ENCODE data around the gene HNRNPC.
"Not testable (repeated sequence)": the region's sequence is repeated elsewhere in the genome, so short reads cannot be mapped to it uniquely, and the experiment has no call there.

Gene HNRNPC

DNA sequence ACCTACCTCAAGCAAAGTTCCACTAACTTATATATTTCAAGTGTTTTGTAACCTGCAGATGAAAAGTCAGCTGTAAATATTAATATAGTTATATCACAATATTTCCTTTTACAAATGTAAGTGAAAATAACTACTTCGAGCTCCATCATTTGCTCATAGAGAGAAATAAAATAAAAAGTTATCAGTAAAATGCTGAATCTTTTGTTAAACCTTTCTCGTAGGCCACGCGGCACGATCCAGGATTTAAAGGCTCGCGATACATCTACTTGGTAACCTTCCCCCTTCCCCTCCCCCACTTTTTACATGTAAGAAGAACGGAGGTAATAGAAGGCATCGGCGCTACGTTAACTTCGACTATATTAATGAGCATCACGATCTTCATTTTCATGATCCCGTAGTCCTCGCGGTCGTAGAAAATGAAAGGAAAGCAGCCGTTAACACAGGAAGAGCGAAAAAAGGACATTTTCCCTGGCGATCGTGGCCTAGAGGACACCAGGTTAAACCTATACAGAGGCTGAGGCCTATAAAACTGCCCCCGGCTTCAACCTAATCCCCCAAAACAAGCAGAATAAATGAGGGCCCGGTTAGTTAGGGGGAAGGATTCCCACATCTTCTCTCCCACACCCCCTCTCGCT lies 508 bp downstream of the HNRNPC start:
- FAIRE-seq, result no peak

DNA sequence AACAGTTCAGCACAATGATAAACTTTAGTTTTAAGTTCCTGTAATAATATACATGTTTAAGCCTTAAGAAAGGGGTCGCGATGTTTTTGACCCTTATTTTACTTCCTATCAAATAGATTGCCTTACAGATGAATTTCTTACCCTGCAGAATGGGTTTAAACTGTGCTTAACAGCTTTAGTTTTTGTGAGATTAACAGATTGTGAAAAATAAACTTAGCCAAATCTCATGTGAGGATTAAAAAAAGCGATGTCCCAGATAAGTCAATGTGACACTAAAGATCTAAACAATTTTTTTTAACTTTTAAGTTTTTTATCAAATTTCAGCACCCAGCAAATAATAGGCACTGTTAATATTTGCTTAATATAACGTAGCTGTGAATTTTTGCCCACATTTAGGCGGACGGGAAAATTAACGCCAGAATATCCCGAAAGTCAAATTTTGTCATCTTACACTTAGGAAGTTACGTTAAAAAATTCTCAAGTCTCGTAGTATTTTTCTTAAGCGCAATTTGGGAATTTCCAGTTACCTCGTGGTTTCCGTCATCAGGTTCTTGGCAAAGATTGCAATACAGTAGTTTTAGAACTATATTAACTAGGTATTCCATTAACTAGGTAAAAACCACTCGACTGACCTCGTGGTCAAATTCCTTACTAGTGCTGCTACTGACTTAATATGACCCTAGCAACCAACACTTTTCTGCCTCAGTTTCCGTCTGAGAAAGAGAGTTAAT lies 1.2 kb downstream of the HNRNPC start:
- FAIRE-seq, result no peak

DNA sequence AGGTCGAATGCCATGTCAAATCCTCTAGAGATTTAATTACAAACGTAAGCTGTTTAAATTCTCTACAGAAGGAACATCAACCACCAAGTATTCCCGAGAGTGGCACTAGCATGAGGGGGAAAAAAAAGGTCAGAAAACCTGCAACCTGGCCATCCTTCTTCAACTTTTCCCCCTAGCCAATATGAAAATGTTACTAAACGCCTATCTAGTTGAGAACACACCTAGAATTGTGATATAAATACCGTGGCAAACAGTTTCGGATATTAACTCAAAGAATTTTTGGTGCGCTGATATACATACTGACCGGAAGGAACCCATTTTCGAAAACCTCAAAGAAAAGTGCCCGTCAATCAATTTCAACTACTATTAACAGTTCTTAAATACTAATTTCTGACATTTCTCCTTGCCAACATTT lies 1.8 kb downstream of the HNRNPC start:
- FAIRE-seq, result no peak

DNA sequence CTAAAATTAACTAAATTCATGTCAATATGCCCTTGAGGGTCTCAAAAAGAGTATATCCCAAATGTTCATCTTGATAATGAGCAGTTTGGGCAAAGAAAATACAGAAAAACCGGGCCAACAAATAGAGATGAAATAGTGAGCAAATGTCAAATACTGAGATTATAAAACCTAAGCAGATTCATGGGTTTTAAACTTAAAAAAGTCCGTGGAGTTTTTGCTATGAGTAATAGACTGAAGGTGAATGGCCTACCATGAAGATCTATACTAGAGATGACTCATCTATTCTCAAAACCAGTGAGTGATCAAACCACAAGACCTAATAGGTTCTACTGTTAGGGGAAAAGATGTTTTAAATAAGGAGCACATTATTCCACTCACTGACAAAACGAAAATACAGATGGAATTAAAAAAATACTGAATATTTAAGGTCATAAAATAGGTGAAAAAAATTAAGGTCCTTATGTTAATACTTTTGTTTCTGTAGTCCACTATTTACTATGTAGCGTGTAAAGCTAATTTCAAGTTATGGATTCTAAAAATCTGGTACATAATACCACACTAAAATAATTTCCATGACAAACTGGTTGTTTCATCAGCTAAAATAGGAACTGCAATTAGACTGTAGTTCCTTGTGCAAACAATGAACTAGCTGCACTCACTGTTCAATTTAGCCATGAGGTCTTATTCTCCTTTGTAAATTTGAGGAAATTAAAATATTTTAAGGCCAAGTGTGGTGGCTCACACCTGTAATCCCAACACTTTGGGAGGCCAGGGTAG lies 5.0 kb downstream of the HNRNPC start:
- FAIRE-seq, result peak; percentile 21

DNA sequence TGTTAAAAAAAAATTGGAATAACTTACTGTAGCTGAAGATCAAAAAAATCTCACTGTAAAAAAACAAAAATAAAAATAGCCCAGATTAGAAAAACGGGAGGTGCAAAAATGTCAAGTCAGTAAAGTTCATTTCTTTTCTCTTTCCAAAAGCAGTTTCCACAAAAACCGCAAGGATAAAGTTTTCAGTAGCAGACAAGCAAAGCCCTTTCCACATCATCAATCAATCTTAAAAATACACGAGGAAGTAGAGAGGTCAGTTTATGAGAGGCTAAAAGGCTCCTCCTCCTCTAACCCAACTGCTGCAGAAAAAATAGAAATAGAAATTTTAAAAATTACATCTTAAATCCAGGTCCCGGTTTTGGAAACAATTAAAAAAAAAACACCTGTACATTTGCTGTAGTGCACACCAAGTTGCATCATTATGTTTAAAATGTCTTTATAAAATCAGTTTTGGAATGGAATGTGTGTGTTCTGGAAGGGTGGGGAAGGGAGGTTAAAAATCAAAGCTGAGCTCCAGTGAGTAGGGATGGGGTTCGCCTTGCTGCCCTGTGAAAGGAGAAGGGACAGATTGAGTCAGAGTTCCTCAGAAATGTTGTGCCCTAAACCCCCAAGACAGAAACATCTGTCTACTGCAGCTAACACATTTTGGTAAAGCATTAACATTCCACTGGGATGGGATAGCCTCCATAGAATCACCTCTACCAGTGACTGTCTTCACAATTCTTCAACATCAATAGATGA lies 5.8 kb downstream of the HNRNPC start:
- FAIRE-seq, result no peak

DNA sequence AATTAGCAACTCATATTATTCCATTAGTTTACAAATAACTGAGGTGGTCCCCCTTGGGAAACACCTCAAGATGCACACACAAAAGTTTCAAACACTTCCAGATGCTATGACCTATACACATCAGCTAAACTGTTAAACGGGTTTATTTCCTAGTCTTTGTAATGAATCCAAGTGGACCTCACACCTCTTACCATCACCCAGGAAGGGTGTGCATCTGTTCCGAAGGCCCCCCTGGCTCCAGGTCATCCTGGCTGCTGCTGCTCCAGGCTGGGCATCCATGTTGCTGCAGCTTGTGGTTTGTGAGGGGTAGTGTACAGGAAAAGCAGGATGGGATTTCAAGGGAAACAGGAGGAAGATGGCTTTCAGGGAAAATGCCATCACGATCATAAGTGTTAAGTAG lies 6.8 kb downstream of the HNRNPC start:
- FAIRE-seq, result no peak

DNA sequence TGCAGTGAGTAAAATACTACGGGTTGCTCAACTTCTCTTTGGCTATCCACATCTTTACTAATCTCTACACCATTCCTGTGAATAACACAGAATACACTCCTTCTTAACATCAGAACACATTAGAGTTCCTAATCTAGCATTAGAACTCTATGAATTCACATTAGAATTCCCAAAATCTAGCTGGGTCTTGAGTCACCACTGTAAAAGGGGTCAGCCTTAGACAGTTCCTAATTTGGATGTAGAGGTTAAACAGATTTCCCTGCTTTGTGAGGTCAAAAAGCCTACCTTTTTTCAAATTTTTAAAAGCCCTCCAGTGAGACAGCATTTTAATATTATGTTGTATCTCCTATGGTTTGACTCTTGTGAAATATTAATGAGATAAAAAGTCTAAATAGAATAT lies 7.4 kb downstream of the HNRNPC start:
- no peak for FAIRE-seq

DNA sequence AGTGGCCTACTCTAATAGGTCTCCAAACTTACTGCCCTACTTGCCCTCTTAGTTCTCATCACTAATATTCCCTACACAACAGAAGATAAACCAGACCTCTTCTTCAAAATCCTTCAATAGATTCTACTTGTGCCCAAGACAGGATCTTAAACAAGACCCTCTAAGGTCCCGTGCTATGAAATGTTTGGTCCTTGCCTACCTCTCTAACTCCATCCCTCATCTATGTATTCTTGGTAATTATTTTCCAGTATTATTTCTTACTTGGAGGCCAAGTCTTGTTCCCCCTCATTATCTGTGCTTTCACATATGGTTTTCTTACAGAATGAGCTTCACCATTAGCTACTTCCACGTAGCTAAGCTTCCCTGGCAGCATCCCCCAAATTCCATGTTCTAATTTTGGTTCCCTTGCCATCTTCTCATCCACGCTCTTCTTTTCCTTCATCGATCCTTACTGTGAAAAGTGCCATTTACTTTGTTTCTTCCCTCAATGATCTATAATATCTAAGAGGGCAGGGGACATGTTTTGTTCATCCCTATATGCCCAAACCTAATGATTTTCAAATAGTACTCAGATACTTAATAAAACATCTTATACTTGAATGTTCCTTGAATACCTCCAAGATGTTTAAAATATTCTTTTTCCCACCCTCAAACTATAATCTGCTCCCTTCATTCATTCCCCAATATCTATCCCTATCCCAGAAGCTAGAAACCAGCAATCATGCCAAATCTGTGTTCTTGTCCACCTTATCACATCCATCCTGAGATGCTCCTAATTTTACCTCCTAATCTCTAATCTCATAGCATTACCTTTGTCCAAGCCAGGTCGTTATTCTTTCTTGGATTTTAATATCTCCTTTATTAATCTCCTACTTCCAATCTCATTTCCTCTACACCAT lies 10.1 kb downstream of the HNRNPC start:
- no peak for FAIRE-seq

DNA sequence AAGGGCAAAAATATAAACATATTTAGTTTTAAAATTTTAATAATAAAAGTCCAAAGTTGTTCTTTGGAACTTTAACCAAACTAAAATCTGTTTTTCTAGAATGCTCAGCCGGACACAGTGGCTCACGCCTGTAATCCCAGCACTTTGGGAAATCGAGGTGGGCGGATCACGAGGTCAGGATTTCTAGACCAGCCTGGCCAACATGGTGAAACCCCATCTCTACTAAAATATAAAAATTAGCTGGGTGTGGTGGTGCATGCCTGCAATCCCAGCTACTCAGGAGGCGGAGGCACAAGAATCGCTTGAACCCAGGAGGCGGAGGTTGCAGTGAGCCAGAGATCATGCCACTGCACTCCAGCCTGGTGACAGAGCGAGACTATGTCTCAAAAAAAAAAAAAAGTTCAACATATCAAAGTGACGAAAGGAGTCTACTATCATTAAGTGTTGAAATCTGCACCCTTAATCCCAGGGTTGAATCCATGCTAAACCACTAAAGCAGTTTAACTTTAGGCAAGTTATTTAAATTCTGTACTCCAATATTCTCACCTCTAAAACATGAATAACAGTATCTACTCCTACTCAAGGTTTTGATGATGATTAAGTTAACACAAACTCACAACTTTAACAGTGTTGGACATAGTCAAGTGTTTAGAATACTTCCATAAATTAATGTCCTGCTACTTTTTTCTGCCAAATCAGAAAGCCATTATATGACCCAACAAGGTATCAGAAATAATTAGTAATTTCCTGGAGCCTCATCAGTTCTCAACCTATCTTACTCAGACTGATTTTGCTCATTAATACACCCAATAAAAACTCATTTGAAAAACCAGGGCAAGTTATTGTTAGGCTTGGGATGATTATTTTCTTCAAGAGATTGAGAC lies 11.0 kb downstream of the HNRNPC start:
- no peak for FAIRE-seq

DNA sequence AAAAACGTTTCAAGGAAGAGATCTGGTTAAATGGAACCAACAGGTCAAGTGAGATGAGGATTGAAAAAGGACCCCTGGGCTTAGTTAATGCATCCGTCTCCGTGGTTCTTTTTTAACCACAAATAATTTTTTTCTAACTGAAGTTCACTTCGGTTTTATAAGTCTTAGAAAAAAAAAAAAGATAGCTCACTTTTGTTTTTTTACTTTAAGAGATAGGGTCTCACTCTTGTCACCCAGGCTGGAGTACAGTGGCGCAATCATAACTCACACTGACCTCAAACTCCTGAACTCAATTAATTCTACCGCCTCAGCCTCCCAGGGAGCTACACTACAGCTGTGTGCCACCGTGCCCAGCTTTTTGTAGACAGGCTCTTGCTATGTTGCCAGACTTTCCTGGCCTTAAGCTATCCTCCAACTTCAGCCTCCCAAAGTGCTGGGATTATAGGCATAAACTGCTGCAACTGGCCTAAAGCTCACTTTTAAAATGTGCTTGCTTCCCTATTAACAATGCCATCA lies 11.8 kb downstream of the HNRNPC start:
- FAIRE-seq, result no peak

DNA sequence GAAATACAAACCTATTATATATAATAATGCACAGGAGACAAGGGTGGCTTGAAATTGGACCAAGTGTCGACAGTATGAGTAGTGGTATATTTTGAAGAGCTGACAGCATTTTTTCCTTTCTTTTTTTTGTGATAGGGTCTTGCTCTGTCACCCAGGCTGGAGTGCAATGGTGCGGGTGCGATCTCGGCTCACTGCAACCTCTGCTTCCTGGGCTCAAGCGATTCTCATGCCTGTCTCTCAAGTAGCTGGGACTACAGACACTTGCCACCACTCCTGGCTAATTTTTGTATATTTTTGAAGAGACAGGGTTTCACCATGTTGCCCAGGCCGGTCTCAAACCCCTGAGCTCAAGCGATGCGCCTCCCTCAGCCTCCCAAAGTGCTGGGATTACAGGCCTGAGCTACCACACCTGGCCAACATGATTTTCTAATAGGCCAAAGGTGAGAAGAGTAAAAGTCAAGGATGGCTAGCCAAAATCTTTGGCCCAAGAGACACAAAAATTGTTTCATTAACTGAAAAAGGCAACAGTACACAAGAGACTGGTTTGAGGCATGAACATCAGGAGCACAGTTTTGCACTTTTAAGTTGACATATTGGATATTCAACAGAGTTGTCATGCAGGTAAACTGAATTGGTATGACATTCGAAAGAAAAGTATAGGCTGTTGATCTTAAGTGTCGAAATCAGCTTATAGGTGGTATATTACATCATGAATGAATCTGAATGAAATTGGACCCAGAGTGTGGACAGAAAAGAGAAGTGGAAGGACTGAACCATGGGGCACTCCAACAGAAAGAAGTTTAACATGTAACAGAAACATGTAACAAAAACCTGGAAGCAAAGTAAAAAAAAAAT lies 12.5 kb downstream of the HNRNPC start:
- FAIRE-seq, result no peak

DNA sequence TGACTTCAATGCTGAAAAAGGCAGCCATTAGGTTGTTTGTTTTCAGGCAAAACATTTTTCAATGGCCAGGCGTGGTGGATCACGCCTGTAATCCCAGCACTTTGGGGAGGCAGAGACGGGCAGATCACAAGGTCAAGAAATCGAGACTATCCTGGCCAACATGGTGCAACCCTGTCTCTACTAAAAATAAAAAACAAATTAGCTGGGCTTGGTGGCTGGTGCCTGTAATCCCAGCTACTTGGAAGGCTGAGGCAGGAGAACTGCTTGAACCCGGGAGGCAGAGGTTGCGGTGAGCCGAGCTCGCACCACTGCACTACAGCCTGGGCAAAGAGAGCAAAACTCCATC lies 13.2 kb downstream of the HNRNPC start:
- FAIRE-seq, result not testable (repeated sequence)

DNA sequence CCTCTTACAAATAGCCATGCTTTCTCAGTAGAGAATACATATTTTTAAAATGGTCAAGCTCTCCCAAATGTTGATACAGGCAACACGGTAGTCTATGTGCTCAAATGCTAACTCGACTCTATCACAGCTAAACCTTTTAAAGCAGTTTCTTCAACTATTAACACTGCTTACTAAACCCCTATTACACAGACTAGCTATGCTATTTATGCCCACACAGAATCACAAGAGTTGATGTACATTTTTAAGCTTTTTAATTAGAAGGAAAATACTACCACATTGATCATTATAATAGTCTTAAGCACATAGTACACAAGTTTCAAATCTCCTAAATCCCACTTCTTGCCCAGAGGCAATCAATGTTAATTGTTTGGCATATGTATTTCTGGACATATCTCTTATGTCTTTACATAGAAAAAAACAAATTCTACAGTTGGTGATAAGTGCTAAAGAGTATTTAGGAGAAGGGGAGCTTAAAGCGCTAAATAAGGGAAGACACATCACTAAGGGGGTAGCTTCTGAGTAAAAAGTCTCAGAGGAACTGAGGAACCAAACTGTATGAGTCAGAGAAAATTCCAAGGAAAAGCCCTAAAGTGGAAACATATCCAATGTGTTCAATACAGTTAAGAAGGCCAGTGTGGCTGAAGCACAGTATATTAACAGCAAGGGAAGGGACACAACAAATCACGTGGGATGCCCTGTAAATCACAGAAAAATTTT lies 13.7 kb downstream of the HNRNPC start:
- no peak for FAIRE-seq

DNA sequence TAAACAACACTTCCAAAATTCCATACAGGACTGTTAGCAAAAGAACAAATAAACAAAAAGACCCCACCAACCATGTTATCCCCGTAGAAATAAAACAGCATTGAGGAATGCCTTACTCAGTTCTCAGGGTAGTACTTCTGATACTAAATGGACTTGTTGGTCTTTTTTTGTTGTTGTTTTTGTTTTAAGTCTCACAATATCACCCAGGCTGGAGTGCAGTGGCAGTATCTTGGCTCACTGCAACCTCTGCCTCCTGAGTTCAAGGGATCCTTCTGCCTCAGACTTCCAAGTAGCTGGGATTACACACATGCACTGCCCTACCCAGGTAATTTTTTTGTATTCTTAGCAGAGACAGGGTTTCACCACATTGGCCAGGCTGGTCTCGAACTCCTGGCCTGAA lies 17.1 kb downstream of the HNRNPC start:
- no peak for FAIRE-seq

DNA sequence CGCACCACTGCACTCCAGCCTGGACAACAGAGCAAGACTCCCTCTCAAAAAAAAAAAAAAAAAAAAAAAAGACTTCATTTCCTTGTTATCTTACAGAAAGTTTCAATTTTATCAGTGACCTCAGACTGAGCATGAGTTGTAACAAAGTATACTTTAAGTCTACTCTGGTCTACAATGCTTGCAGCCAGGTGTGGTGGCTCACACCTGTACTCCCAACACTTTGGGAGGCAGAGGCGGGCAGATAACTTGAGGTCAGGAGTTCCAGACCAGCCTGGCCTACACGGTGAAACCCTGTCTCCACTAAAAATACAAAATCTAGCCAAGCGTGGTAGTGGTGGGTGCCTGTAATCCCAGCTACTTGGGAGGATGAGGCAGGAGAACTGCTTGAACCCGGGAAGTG lies 18.0 kb downstream of the HNRNPC start:
- no peak for FAIRE-seq

DNA sequence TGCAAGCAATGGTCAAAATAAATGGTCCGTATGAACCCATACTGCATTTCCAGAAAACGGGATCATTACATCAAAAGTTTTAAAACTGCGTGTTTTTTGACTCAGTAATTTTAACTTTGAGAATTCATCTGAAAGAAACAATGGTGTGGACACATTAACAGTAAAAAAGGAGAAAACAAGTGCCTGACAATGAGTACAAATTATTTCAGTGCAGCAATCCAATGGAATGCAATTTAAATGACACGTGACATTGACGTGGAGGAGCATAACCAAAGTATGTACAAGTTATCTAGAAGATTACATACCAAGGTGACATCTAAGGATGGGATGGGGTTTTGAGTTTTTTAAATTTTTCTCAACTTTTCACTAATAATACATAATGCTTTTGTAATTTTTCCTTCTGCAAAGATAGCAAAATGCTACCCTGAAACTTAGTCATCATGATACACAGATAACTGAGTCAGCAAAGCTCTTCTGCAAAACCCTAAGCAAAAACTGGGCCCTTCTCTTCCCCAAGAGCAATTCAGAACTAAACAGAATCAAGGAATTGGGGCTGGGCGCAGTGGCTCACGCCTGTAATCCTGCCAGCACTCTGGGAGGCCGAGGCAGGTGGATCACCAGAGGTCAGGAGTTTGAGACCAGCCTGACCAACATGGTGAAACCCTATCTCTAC lies 20.4 kb downstream of the HNRNPC start:
- FAIRE-seq, result no peak

DNA sequence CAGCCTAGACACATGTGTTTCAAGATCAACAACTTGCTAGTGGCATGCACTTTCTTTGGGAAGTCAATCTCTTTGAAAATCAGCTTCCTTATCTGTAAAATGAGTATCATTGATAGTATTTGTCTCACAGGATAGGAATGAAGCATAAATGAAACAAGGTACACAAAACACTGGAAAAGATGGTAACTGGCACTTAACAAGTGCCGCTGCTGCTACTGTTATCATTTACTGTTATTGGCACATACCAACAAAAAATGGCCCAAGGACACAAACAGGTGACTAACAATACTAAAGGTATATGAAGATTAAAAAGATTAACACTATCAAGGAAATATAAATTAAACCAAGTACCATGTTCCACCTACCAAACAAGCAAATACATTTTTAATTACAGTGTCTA lies 20.9 kb downstream of the HNRNPC start:
- FAIRE-seq, result no peak

DNA sequence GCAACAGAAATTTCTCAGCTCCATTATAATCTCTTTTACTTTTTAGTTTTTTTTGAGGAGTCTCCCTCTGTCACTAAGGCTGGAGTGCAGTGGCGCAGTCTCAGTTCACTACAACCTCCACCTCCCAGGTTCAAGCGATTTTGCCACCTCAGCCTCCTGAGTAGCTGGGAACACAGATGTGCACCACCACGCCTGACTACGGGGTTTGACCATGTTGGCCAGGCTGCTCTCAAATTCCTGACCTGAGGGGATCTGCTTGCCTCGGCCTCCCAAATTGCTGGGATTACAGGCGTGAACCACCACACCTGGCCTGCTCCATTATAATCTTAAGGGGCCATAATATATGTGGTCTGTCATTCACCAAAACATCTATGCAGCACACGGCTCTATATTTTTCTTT lies 23.4 kb downstream of the HNRNPC start:
- no peak for FAIRE-seq

DNA sequence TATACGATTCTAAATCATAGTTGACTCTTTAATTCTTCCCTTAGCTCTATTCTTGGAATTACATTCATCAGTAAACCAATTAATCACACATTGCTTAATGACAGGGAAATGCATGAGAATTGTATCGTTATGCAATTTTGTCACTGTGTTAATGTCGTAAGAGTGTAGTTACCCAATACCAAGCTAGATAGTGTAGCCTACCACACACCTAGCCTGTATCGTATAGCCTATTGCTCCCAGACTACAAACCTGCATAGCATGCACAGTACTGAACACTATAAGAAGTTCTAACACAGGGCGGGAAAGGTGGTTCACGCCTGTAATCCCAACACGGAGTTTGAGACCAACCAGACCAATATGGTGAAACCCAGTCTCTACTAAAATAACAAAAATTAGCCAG lies 24.7 kb downstream of the HNRNPC start:
- no peak for FAIRE-seq

All from islet of Langerhans (tissue), 1 donor.